GM13976 (cell line): ENCODE results near the gene BCDIN3D.
"Not testable (repeated sequence)": the region's sequence is repeated elsewhere in the genome, so short reads cannot be mapped to it uniquely, and the experiment has no call there.

ENCODE experiments used
- DNase-seq: peaks from one replicate; pipeline ENCODE4 v3.0.0; 2012; ENCODE audit warnings: low spot score
- CTCF ChIP-seq: IDR thresholded peaks from 2 replicates; pipeline ENCODE4 v1.5.1; 2012; ENCODE audit warnings: borderline replicate concordance, mild to moderate bottlenecking; ENCODE audit not compliant: insufficient read depth; ENCODE audit errors: extremely low read depth, missing control alignments, control extremely low read depth
- in situ Hi-C: fragments of 300-500 bp; cut with MboI; formaldehyde crosslinking; loops from one replicate; pipeline ENCODE4 v1.12.0; 2022; ENCODE audit warnings: low sequenced_read_pairs, mixed read lengths, inconsistent platforms; ENCODE audit not compliant: unreplicated experiment

Gene BCDIN3D

GRCh38 chr12:49865782-49866135, 22.9 kb upstream of the BCDIN3D start:
- in situ Hi-C loops: no loop called here
- no peak for DNase-seq
- no peak for TF ChIP-seq CTCF

- TF ChIP-seq CTCF: no peak
- no peak for DNase-seq
- in situ Hi-C loops: no loop called here
These were observed 22.3 kb upstream of the BCDIN3D start for GRCh38 chr12:49865109-49865781.

- no peak for TF ChIP-seq CTCF
- no peak for DNase-seq
- in situ Hi-C loops: no loop called here
These were observed 21.8 kb upstream of the BCDIN3D start for GRCh38 chr12:49864798-49865090.

GRCh38 chr12:49863946-49864797, 21.3 kb upstream of the BCDIN3D start:
- in situ Hi-C loops: no loop called here
- no peak for TF ChIP-seq CTCF
- no peak for DNase-seq

GRCh38 chr12:49860921-49861320, 18.0 kb upstream of the BCDIN3D start:
- in situ Hi-C loops, DNase-seq: not testable (repeated sequence)

- DNase-seq, in situ Hi-C loops: not testable (repeated sequence)
These were observed 13.0 kb upstream of the BCDIN3D start for GRCh38 chr12:49855890-49856289.

GRCh38 chr12:49854976-49855375, 12.1 kb upstream of the BCDIN3D start:
- in situ Hi-C loops: no loop called here
- DNase-seq: no peak
- TF ChIP-seq CTCF: no peak
